Panc1 (cell line): ENCODE measurements around the gene MED13L. TPM values are rescaled to one million over a fixed set of nuclear protein-coding genes. Genes with fewer than 3 reads are reported as not detected.

Source experiments
- ATAC-seq: fragments of 200-7000 bp; cut with Tn5 transposase; 2 replicates; pipeline ENCODE4 v1.9.1; 2020; ENCODE audit warnings: mild to moderate bottlenecking, moderate library complexity
- BruUV-seq: library from RNA; stranded (reverse); fragments of 400-500 nt; replicated peaks from 2 replicates; lab custom pipeline; 2021; lab: Mats Ljungman, UMichigan
- CTCF ChIA-PET: fragments of 300-600 bp; sonication (Branson Sonifier 250); formaldehyde crosslinking; loops from one replicate; lab custom pipeline; 2022; ENCODE audit warnings: antibody characterized with exemption; lab: Charles Lee
- POLR2A ChIA-PET: fragments of 300-600 bp; sonication (Branson Sonifier 250); formaldehyde crosslinking; loops from one replicate; lab custom pipeline; 2022; ENCODE audit warnings: antibody characterized with exemption; lab: Charles Lee
- DNase-seq: peaks from one replicate; pipeline ENCODE4 v3.0.0-alpha.2; 2010; ENCODE audit warnings: low read depth, low spot score
- H3K27ac ChIP-seq: 2 replicates; pipeline ENCODE4 v1.5.1; 2011; ENCODE audit warnings: mild to moderate bottlenecking, low read length, inconsistent platforms
- H3K27me3 ChIP-seq: fragments of 200-500 bp; sonication (Bioruptor generic); 2 replicates; pipeline ENCODE4 v1.6.0; 2014; ENCODE audit warnings: low read length, inconsistent platforms; ENCODE audit not compliant: control insufficient read depth, insufficient read depth
- H3K36me3 ChIP-seq: fragments of 200-500 bp; sonication (Bioruptor generic); 2 replicates; pipeline ENCODE4 v1.5.1; 2014; ENCODE audit warnings: inconsistent platforms, mild to moderate bottlenecking, low read length, moderate library complexity; ENCODE audit not compliant: control insufficient read depth, insufficient read depth
- H3K4me1 ChIP-seq: 2 replicates; pipeline ENCODE4 v1.5.1; 2011; ENCODE audit warnings: inconsistent platforms, mild to moderate bottlenecking, low read length, moderate library complexity; ENCODE audit not compliant: control insufficient read depth, insufficient read depth
- H3K4me3 ChIP-seq, 2 experiments: 2 replicates each; pipeline ENCODE4 v1.5.1; 2011 to 2012; ENCODE audit warnings: low read depth in 2 of 2, low read length in 2 of 2, mild to moderate bottlenecking in 2 of 2, inconsistent platforms in 1 of 2, moderate library complexity in 1 of 2
- H3K9me3 ChIP-seq: fragments of 200-500 bp; sonication (Bioruptor generic); 2 replicates; pipeline ENCODE4 v1.5.1; 2014; ENCODE audit warnings: low read depth, mild to moderate bottlenecking, inconsistent platforms, low read length, moderate library complexity; ENCODE audit not compliant: control insufficient read depth, insufficient read depth
- CTCF ChIP-seq: fragments of 450-650 bp; IDR thresholded peaks from 2 replicates; pipeline ENCODE4 v1.5.1; 2017; ENCODE audit warnings: mild to moderate bottlenecking
- POLR2AphosphoS5 ChIP-seq: IDR thresholded peaks from 2 replicates; pipeline ENCODE4 v1.6.1; 2012; ENCODE audit warnings: mild to moderate bottlenecking, low read depth, low read length, moderate library complexity
- REST ChIP-seq, 2 experiments: IDR thresholded peaks; 2 replicates each; pipeline ENCODE4 v1.6.1; 2011 to 2012; ENCODE audit warnings: low read depth in 2 of 2, control low read depth in 1 of 2, low read length in 1 of 2, mild to moderate bottlenecking in 1 of 2, moderate library complexity in 1 of 2; ENCODE audit not compliant: insufficient read depth in 1 of 2
- SIN3A ChIP-seq: IDR thresholded peaks from 2 replicates; pipeline ENCODE4 v1.6.1; 2012; ENCODE audit warnings: low read depth, mild to moderate bottlenecking, low read length, moderate library complexity, borderline replicate concordance; ENCODE audit not compliant: insufficient read depth
- TCF7L2 ChIP-seq: IDR thresholded peaks from 2 replicates; pipeline ENCODE4 v1.6.1; 2011; ENCODE audit warnings: mild to moderate bottlenecking, low read depth, low read length, inconsistent platforms
- in situ Hi-C: cut with HindIII; loops from 2 replicates; pipeline ENCODE4 v1.10.0; 2016; ENCODE audit warnings: low sequenced_read_pairs, low pct_unique_long_range_greater_than_20kb
- intact Hi-C: fragments of 100-400 bp; cut with micrococcal nuclease; formaldehyde crosslinking; loops from one replicate; pipeline ENCODE4 v1.10.0; 2022; ENCODE audit not compliant: unreplicated experiment
- total RNA-seq: library from RNA; stranded (reverse); gene quantifications from one replicate; pipeline ENCODE4 v1.2.1, GENCODE V29; 2021; ENCODE audit not compliant: unreplicated experiment

Gene MED13L
- total RNA-seq, 1 experiment from 2014 or later: 170 TPM

DNA sequence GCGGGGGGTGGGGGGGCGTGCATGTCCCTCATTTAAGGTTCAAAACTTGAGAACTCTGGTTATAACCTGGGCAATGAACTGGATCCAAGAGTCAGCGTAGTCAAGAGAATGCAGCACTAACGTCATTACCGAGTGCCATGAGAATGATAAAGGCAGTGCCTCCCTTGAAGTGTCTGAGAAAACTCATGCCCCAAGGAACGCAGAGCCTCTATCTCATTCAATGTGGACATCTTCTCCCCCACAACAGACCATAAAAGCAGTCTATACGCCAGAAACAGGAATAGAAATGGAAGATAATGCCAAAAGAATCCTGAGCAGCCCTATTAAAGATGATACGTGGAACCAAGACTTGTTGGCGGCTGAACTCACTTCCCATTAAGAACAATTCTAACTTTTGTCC, 208.6 kb downstream of the MED13L start:
- H3K4me1 ChIP-seq: peaks cover 51% of the 10 kb centered on the region
- CTCF ChIA-PET: no interaction called here
- in situ Hi-C loops: no loop called here
- H3K9me3 ChIP-seq: no peaks in the 10 kb centered on the region
- H3K4me3 ChIP-seq: no peak overlapping the region
- intact Hi-C loops: loop anchor here (10.0 kb wide), 1 partner anchor 156 kb away; no protein-coding TSS in a partner anchor
- ATAC-seq (no peak), DNase-seq (no peak)
- POLR2A ChIA-PET: no interaction called here
- H3K27ac ChIP-seq: peak overlapping the region; percentile 40; the same call in 1 of the 2 replicates
- BruUV-seq: no TSS peak
- no peaks in the 10 kb centered on the region for H3K36me3 ChIP-seq
- TF ChIP-seq REST (IDR thresholded peaks at IDR 0.05; ENCODE audit: insufficient read depth in 1 of 2, low read depth in 2 of 2, low read length in 1 of 2) (no peak), POLR2AphosphoS5 (no peak), CTCF (no peak), TCF7L2 (no peak), SIN3A (no peak)
- H3K27me3 ChIP-seq: no peaks in the 10 kb centered on the region

DNA sequence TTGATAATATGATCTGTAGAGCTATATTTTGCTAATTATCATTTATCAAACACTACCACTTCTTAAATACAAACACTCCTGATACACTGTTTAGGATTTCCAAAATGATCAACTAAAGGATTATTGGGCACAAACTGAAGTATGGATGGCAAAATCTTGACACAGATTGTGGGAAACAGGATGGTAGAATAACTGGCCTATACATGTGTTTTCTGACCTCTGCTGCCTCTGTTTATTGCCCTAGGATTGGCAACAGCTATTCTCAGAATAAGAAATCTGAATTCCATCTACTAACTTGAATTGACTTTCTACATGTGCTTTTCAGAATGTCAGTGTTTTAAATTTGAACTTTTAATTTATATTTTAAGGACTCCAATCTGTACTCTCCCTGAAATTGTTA, 209.1 kb downstream of the MED13L start:
- no peaks in the 10 kb centered on the region for H3K9me3 ChIP-seq
- no peaks in the 10 kb centered on the region for H3K36me3 ChIP-seq
- ATAC-seq: no peak
- no peak overlapping the region for H3K4me3 ChIP-seq
- intact Hi-C loops: loop anchor here (10.0 kb wide), 1 partner anchor 156 kb away; no protein-coding TSS in a partner anchor
- ChIA-PET POLR2A (no interaction called here), CTCF (interaction anchor here (0.6 kb wide), 1 partner anchor 237 kb away, joined by 3 read pairs; no protein-coding TSS in a partner anchor)
- TF ChIP-seq POLR2AphosphoS5: no peak
- no peak for TF ChIP-seq CTCF
- no peak for TF ChIP-seq SIN3A
- no peak for TF ChIP-seq REST (IDR thresholded peaks at IDR 0.05; ENCODE audit: insufficient read depth in 1 of 2, low read depth in 2 of 2, low read length in 1 of 2)
- no peak for TF ChIP-seq TCF7L2
- no peaks in the 10 kb centered on the region for H3K27me3 ChIP-seq
- peaks cover 51% of the 10 kb centered on the region for H3K4me1 ChIP-seq
- peak overlapping the region; percentile 77; the same call in 1 of the 2 replicates for H3K27ac ChIP-seq
- no peak for DNase-seq
- in situ Hi-C loops: no loop called here
- no TSS peak for BruUV-seq
